Measurements from ENCODE around the gene TEP1.

TEP1 gene

DNA sequence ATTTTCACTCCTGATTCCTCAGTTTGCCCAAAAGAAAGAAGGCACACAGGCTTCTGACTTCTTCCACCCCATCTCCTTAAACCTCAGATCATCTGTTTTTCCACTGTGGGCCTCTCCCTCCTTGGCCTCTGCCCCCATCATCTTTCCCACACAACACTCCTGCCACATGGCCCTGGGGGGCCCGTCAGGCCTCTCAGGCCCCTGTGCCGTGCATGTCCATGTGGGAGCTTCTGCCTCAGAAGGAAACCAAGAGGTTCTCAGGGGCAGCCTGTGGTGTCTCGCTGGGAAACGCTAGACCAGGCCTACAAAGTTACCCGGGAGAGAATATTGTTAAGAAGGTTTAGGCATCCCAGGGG is 14.7 kb upstream of the TEP1 start:
- H3K27ac ChIP-seq, result no peak overlapping the region
- TF ChIP-seq, protein P1, sequence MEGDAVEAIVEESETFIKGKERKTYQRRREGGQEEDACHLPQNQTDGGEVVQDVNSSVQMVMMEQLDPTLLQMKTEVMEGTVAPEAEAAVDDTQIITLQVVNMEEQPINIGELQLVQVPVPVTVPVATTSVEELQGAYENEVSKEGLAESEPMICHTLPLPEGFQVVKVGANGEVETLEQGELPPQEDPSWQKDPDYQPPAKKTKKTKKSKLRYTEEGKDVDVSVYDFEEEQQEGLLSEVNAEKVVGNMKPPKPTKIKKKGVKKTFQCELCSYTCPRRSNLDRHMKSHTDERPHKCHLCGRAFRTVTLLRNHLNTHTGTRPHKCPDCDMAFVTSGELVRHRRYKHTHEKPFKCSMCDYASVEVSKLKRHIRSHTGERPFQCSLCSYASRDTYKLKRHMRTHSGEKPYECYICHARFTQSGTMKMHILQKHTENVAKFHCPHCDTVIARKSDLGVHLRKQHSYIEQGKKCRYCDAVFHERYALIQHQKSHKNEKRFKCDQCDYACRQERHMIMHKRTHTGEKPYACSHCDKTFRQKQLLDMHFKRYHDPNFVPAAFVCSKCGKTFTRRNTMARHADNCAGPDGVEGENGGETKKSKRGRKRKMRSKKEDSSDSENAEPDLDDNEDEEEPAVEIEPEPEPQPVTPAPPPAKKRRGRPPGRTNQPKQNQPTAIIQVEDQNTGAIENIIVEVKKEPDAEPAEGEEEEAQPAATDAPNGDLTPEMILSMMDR (IDR thresholded peaks at IDR 0.05), result no peak
- TF ChIP-seq ZFX (IDR thresholded peaks at IDR 0.05; ENCODE audit: borderline replicate concordance), result no peak

DNA sequence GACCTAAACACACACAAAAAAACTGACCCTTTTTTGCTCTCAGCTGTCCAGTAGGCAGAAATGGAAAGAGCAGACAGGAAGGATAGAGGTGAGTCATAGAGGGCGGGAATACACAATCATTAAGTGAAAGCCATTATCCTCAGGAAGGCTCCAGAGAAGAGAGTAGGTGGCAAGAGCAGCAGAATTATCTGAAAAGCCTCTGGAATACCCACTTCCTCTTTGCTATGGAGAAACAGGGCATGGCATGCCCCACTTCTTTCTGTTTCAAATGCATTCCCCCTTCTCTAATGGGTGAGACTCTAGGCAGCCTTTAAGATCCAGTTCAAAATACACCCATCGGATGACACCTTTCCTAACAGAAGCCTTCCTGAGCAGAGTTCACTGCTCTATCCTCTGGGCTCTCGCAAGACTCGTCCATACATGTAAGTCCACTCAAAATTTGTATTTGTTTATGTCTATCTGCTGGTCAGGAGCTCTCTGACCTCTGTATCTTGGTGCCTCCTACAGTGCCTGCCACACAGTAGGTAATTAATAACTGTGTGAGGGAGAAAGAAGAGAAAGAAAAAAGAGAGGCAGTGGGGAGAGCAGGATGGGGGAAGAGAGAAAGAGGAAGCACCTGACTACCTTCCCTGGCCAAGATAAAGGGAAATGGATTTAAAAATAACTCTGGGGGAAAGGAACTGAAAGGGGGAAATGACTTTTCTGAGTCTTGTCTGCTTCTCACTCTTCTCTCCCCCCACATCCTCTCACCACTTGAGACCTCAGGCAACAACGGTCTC is 14.1 kb upstream of the TEP1 start:
- TF ChIP-seq ZFX (IDR thresholded peaks at IDR 0.05; ENCODE audit: borderline replicate concordance), result no peak
- TF ChIP-seq, protein P1 (IDR thresholded peaks at IDR 0.05), result no peak
- H3K27ac ChIP-seq, result no peak overlapping the region

DNA sequence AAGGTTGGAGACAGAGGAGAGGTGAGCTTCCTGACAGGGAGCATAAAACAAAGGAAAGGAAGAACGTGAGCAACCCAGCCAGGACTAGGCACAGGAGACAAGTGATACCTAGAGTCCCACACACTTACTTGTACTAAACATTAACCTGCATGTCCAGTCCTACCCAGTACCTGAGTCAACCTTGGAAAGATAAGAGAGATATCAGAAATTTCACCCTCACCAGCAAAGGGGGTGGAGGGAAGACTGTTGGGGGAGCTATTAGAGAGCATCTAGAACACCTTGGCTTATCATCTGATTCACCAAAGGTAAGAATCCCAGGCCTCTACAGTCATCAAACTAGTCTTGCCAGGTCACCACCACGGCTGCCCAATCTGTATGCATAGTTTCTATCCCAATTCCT is 11.6 kb upstream of the TEP1 start:
- no peak overlapping the region for H3K27ac ChIP-seq
- TF ChIP-seq, protein P1 (IDR thresholded peaks at IDR 0.05), result no peak
- no peak for TF ChIP-seq ZFX (IDR thresholded peaks at IDR 0.05; ENCODE audit: borderline replicate concordance)

DNA sequence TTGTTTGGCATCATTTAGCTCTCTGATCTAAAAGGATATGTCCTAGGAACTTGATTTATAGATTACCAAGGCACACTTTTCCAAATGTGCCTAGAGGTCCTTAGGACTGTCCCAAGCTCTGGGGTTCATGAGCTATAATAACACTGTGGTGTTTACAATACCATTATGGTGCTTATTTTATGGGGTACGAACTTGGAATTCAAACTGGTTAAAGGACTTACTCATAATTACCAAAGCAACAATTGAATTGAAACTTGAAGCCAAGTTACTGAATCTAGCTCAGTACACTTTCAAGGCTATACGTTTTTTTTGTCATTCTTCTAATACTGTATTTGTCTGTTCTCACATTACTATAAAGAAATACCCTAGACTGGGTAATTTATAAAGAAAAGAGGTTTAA is 9.6 kb upstream of the TEP1 start:
- no peak overlapping the region for H3K27ac ChIP-seq
- TF ChIP-seq, protein P1 (IDR thresholded peaks at IDR 0.05), result no peak
- TF ChIP-seq ZFX (IDR thresholded peaks at IDR 0.05; ENCODE audit: borderline replicate concordance), result no peak

DNA sequence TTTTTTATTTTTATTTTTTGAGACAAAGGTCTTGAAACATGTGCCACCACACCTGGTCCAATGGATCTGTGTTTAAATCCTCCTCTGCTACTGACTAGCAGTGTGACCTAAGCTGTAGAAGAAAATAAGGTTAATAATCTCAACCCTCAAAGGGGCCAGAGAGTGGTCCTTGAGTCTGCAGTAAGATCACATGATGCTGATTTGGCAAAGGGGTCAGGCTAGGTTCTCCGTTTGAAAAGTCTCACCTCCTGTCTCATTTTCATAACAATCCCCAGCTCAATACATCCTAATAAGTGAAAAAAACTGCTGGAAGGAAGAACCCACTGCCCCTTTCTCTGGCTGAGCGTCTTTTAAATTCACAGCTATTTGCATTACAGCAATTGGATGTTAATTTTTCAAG is 8.0 kb upstream of the TEP1 start:
- H3K27ac ChIP-seq, result no peak overlapping the region
- TF ChIP-seq, protein P1 (IDR thresholded peaks at IDR 0.05), result no peak
- TF ChIP-seq ZFX (IDR thresholded peaks at IDR 0.05; ENCODE audit: borderline replicate concordance), result no peak

DNA sequence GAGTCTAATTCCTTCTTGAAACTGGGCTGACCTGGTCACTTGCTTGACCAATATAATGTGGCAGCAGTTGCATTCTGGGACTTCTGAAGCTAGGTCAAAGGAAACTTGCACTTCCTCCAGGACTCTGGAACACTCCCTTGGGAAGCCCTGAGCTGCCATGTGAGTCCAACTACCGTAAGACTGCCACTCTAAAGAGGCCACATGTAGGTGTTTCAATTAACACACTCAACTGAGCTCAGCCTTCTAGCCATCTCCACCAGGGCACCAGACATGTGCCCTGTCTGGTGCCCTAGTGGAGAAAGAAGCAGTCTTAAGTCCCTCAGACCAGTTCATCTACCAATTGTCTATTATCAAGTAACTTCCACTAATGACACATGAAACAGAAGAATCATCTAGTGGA is 6.1 kb upstream of the TEP1 start:
- peak overlapping the region; percentile 70 for H3K27ac ChIP-seq
- TF ChIP-seq, protein P1 (IDR thresholded peaks at IDR 0.05), result no peak
- TF ChIP-seq ZFX (IDR thresholded peaks at IDR 0.05; ENCODE audit: borderline replicate concordance), result no peak

DNA sequence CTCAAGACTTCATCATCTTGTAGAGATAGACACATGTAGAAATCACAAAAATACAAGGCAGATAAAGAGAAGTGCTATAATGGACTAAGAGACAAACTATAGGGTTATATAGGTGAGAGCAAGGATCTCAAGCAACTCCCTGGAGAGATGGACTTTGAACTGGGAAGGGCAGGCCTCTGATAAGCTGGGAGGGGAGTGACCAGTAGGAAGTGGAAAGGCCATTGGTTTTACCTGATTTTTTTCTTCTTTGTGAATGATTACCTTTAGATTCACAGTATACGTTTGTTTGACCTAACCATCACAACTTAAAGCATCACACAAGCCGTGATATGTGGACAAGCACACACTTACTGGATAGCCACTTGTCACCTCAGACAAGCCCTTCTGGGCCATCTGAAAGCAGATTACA is 5.2 kb upstream of the TEP1 start:
- peak overlapping the region; percentile 70 for H3K27ac ChIP-seq
- no peak for TF ChIP-seq ZFX (IDR thresholded peaks at IDR 0.05; ENCODE audit: borderline replicate concordance)
- TF ChIP-seq, protein P1 (IDR thresholded peaks at IDR 0.05), result no peak
